ENCODE measurements around the gene IRF2BP2. TPM values are rescaled to one million over a fixed set of nuclear protein-coding genes. Genes with fewer than 3 reads are reported as not detected.

Gene IRF2BP2
- total RNA-seq: 10 to 100 TPM; 82.0 to 96.6 TPM
- polyA plus RNA-seq (ENCODE audit: insufficient read depth, low read depth, low replicate concordance): 100 TPM
- long read RNA-seq, donor 1, full-length matches to known transcripts: 50 of 50 reads
- long read RNA-seq, donor 1, partial matches to known transcripts: 0 of 50 reads
- long read RNA-seq, donor 1, other reads (novel, unspliced or antisense): 0 of 50 reads
- long read RNA-seq, donor 2, full-length matches to known transcripts: 18 of 18 reads
- long read RNA-seq, donor 2, partial matches to known transcripts: 0 of 18 reads
- long read RNA-seq, donor 2, other reads (novel, unspliced or antisense): 0 of 18 reads

GRCh38 chr1:234610061-234610665 is at the start of gene IRF2BP2:
TSS of gene IRF2BP2 (minus strand) at chr1:234610178. CDS start at chr1:234609494, 684 bp downstream.
- peaks cover 40% of the 10 kb centered on the region for H3K4me1 ChIP-seq
- TF ChIP-seq POLR2A (IDR thresholded peaks at IDR 0.05): peak; percentile 57
- TF ChIP-seq CTCF (IDR thresholded peaks at IDR 0.05): no peak
- 0% methylated on average over 21 to 46 of the region's 62 CpGs for WGBS, 2 donors

GRCh38 chr1:234659538-234659937 is 49.6 kb upstream of the IRF2BP2 start:
- peak; percentile 57 for DNase-seq

More at GRCh38 chr1:234610061-234610665, at the start of gene IRF2BP2:
- Histone ChIP-seq H3K27me3 (no peaks in the 10 kb centered on the region), H3K9me3 (no peaks in the 10 kb centered on the region), H3K27ac (peak within 1 kb of the TSS; percentile 96 to 100), H3K4me3 (peak within 1 kb of the TSS; percentile 76 to 79), H3K36me3 (ENCODE audit: low read depth, missing control alignments) (no peaks in the 10 kb centered on the region)
- DNase-seq: peak; percentile 88
- intact Hi-C loops (cut with DNase I; ENCODE audit: low total_unique reads): loop anchor here (2.0 to 10.0 kb wide), 3 partner anchors 57 to 472 kb away; no protein-coding TSS in a partner anchor

GRCh38 chr1:234658138-234658537 is 48.2 kb upstream of the IRF2BP2 start:
- intact Hi-C loops (cut with DNase I; ENCODE audit: low total_unique reads): no loop called here
- H3K27ac ChIP-seq: no peak overlapping the region
- 68 to 90% methylated on average over 3 of the region's 3 CpGs for WGBS, 2 donors
- H3K4me1 ChIP-seq: no peaks in the 10 kb centered on the region
- H3K9me3 ChIP-seq: no peaks in the 10 kb centered on the region
- no peaks in the 10 kb centered on the region for H3K27me3 ChIP-seq
- TF ChIP-seq POLR2A (IDR thresholded peaks at IDR 0.05) (no peak), CTCF (IDR thresholded peaks at IDR 0.05) (no peak)
- DNase-seq: no peak
- no peak overlapping the region for H3K4me3 ChIP-seq
- H3K36me3 ChIP-seq (ENCODE audit: low read depth, missing control alignments): no peaks in the 10 kb centered on the region

More at GRCh38 chr1:234659538-234659937, 49.6 kb upstream of the IRF2BP2 start:
- intact Hi-C loops (cut with DNase I; ENCODE audit: low total_unique reads): no loop called here
- TF ChIP-seq POLR2A (IDR thresholded peaks at IDR 0.05) (no peak), CTCF (IDR thresholded peaks at IDR 0.05) (no peak)
- Histone ChIP-seq H3K4me1 (peaks cover 1% of the 10 kb centered on the region), H3K27ac (peak overlapping the region in 1 of 2 donors; percentile 43), H3K9me3 (no peaks in the 10 kb centered on the region), H3K36me3 (ENCODE audit: low read depth, missing control alignments) (no peaks in the 10 kb centered on the region), H3K27me3 (no peaks in the 10 kb centered on the region), H3K4me3 (peak overlapping the region; percentile 8 to 38)
- 41 to 46% methylated on average over 9 of the region's 9 CpGs for WGBS, 2 donors

GRCh38 chr1:234656944-234657654 is 47.1 kb upstream of the IRF2BP2 start:
- Histone ChIP-seq H3K27ac (no peak overlapping the region), H3K36me3 (ENCODE audit: low read depth, missing control alignments) (no peaks in the 10 kb centered on the region), H3K4me3 (no peak overlapping the region), H3K4me1 (no peaks in the 10 kb centered on the region), H3K9me3 (no peaks in the 10 kb centered on the region), H3K27me3 (no peaks in the 10 kb centered on the region)
- TF ChIP-seq CTCF (IDR thresholded peaks at IDR 0.05) (no peak), POLR2A (IDR thresholded peaks at IDR 0.05) (no peak)
- intact Hi-C loops (cut with DNase I; ENCODE audit: low total_unique reads): no loop called here
- WGBS, 2 donors: 82 to 84% methylated on average over 12 of the region's 12 CpGs
- DNase-seq: no peak

Measured in testis (tissue), 5 donors.